Prostate gland (tissue), 2 donors: ENCODE results near the gene CSMD2. TPM values are rescaled to one million over a fixed set of nuclear protein-coding genes. Genes with fewer than 3 reads are reported as not detected.
A peak's percentile ranks its signal among the peaks of the same experiment; 100 is the strongest.

Experiments
- DNase-seq: peaks from one replicate; pipeline ENCODE4 v3.0.0-alpha.2; 2019; ENCODE audit warnings: low spot score
- H3K27ac ChIP-seq, 2 donors: fragments of 200-600 bp; sonication (generic); 2 replicates each; pipeline ENCODE4 v1.5.1; 2017 to 2019
- H3K27me3 ChIP-seq: fragments of 200-600 bp; sonication (generic); replicated peaks from 2 replicates; pipeline ENCODE4 v1.5.1; 2019; ENCODE audit not compliant: insufficient read depth
- H3K36me3 ChIP-seq, 2 donors: fragments of 200-600 bp; sonication (generic); 1 replicate in 1 of 2; 2 replicates in 1 of 2; pipeline versions ENCODE4 v1.5.1 to v1.8.1; 2017 to 2019
- H3K4me1 ChIP-seq: fragments of 200-600 bp; sonication (generic); replicated peaks from 2 replicates; pipeline ENCODE4 v1.5.1; 2019
- H3K4me3 ChIP-seq, 2 donors: fragments of 200-600 bp; sonication (generic); 2 replicates each; pipeline ENCODE4 v1.5.1; 2017 to 2019
- H3K9me3 ChIP-seq: fragments of 200-600 bp; sonication (generic); 2 replicates; pipeline ENCODE4 v1.5.1; 2017
- CTCF ChIP-seq, 4 experiments: fragments of 200-600 bp in 2 of 4; fragments of 450-650 bp in 2 of 4; sonication (generic) in 2 of 4; IDR thresholded peaks; 1 replicate in 3 of 4; 2 replicates in 1 of 4; pipeline ENCODE4 v1.5.1; 2016 to 2019; ENCODE audit warnings: antibody characterized with exemption in 4 of 4, mild to moderate bottlenecking in 2 of 4, moderate library complexity in 2 of 4
- POLR2A ChIP-seq: fragments of 450-650 bp; IDR thresholded peaks from one replicate; pipeline ENCODE4 v1.6.1; 2016; ENCODE audit warnings: antibody characterized with exemption, mild to moderate bottlenecking
- POLR2AphosphoS5 ChIP-seq: sonication (generic); formaldehyde crosslinking; IDR thresholded peaks from one replicate; pipeline ENCODE4 v1.6.1; 2017; ENCODE audit warnings: antibody characterized with exemption
- WGBS: methylation state at CpG from one replicate; pipeline ENCODE4 v1.1.5; 2018; 5-methylcytosine and 5-hydroxymethylcytosine counted together
- intact Hi-C: fragments of 100-400 bp; cut with DNase I; formaldehyde crosslinking; loops from one replicate; pipeline ENCODE4 v1.14.2; 2022
- total RNA-seq, 2 donors: library from RNA; depleted of rRNA; stranded (reverse); fragments of >200 nt; gene quantifications; one replicate each; pipeline ENCODE4 v1.1.0, GENCODE V29; 2016

CSMD2 gene
- total RNA-seq, 2 donors from 2014 or later = 0.14 to 5.5 TPM

- DNase-seq = no peak
- Histone ChIP-seq H3K36me3 (no peaks in the 10 kb centered on the region), H3K27me3 (no peaks in the 10 kb centered on the region), H3K4me1 (no peaks in the 10 kb centered on the region), H3K4me3 (no peak overlapping the region), H3K9me3 (no peaks in the 10 kb centered on the region), H3K27ac (no peak overlapping the region)
- TF ChIP-seq POLR2AphosphoS5 (no peak), CTCF (IDR thresholded peaks at IDR 0.05) (no peak), POLR2A (no peak)
- WGBS = 95% methylated on average over 13 of the region's 13 CpGs
- intact Hi-C loops = loop anchor here (10.0 kb wide), 1 partner anchor 421 kb away; the partner anchor contains the start of gene CSMD2
These were observed 421.6 kb downstream of the CSMD2 start for GRCh38 chr1:33743221-33743998.

DNA sequence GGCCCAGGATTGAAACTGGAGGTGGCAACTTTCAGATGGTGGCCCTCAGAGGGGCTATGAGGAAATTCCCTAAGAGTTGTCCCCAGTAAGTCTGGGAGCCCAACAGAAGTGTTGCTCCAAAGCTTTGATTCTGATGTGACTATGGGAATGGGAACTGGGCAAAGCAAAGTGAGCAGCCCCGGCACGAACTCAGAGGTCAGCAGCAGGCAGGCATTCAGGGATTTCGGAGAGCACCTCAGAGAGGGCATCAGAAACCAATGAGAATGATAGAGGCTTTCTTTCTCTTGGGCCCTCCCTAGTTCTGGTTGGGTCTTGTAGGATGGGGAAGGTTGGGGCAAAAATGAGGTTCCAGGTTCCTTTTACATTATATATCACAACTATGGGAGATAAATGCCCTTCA, 422.4 kb downstream of the CSMD2 start:
- H3K27me3 ChIP-seq = no peaks in the 10 kb centered on the region
- H3K9me3 ChIP-seq = no peaks in the 10 kb centered on the region
- 88% methylated on average over 3 of the region's 3 CpGs for WGBS
- no peaks in the 10 kb centered on the region for H3K4me1 ChIP-seq
- DNase-seq = no peak
- H3K4me3 ChIP-seq = no peak overlapping the region
- intact Hi-C loops = loop anchor here (10.0 kb wide), 1 partner anchor 422 kb away; the partner anchor contains the start of gene CSMD2
- no peak for TF ChIP-seq POLR2AphosphoS5
- no peak for TF ChIP-seq POLR2A
- no peak for TF ChIP-seq CTCF (IDR thresholded peaks at IDR 0.05)
- no peaks in the 10 kb centered on the region for H3K36me3 ChIP-seq
- no peak overlapping the region for H3K27ac ChIP-seq

GRCh38 chr1:33741749-33742148, 423.3 kb downstream of the CSMD2 start:
- H3K4me3 ChIP-seq = no peak overlapping the region
- WGBS = 71% methylated on average over 5 of the region's 5 CpGs
- no peaks in the 10 kb centered on the region for H3K36me3 ChIP-seq
- H3K9me3 ChIP-seq = no peaks in the 10 kb centered on the region
- H3K4me1 ChIP-seq = no peaks in the 10 kb centered on the region
- H3K27ac ChIP-seq = no peak overlapping the region
- intact Hi-C loops = loop anchor here (10.0 kb wide), 1 partner anchor 423 kb away; the partner anchor contains the start of gene CSMD2
- no peak for DNase-seq
- TF ChIP-seq POLR2A (no peak), POLR2AphosphoS5 (peak; percentile 36)
- no peaks in the 10 kb centered on the region for H3K27me3 ChIP-seq

GRCh38 chr1:33740040-33740744, 424.8 kb downstream of the CSMD2 start:
- no peaks in the 10 kb centered on the region for H3K36me3 ChIP-seq
- DNase-seq = no peak
- no peaks in the 10 kb centered on the region for H3K4me1 ChIP-seq
- no peaks in the 10 kb centered on the region for H3K9me3 ChIP-seq
- no peaks in the 10 kb centered on the region for H3K27me3 ChIP-seq
- WGBS = 80% methylated on average over 8 of the region's 8 CpGs
- H3K27ac ChIP-seq = no peak overlapping the region
- TF ChIP-seq POLR2A (no peak), CTCF (IDR thresholded peaks at IDR 0.05) (no peak), POLR2AphosphoS5 (no peak)
- intact Hi-C loops = loop anchor here (10.0 kb wide), 1 partner anchor 425 kb away; the partner anchor contains the start of gene CSMD2
- no peak overlapping the region for H3K4me3 ChIP-seq

- no peak for DNase-seq
- TF ChIP-seq POLR2AphosphoS5 (no peak), POLR2A (no peak), CTCF (IDR thresholded peaks at IDR 0.05) (no peak)
- 87% methylated on average over 12 of the region's 12 CpGs for WGBS
These were observed 426.1 kb downstream of the CSMD2 start for GRCh38 chr1:33738976-33739375.

More at GRCh38 chr1:33738976-33739375, 426.1 kb downstream of the CSMD2 start:
- Histone ChIP-seq H3K27me3 (no peaks in the 10 kb centered on the region), H3K4me1 (no peaks in the 10 kb centered on the region), H3K9me3 (no peaks in the 10 kb centered on the region), H3K36me3 (no peaks in the 10 kb centered on the region), H3K27ac (no peak overlapping the region), H3K4me3 (no peak overlapping the region)
- intact Hi-C loops = no loop called here
